K562 (cell line): ENCODE data around the gene IDUA. TPM values are rescaled to one million over a fixed set of nuclear protein-coding genes. Genes with fewer than 3 reads are reported as not detected.
A peak's percentile ranks its signal among the peaks of the same experiment; 100 is the strongest.

ENCODE experiments used
- ATF4 ChIP-seq: fragments of 450-650 bp; formaldehyde crosslinking; IDR thresholded peaks from 2 replicates; pipeline ENCODE4 v1.4.0; 2022; ENCODE audit warnings: mild to moderate bottlenecking, moderate library complexity
- HNRNPLL ChIP-seq: fragments of 200-400 bp; formaldehyde crosslinking; IDR thresholded peaks from 2 replicates; pipeline ENCODE4 v1.6.1; 2017; ENCODE audit warnings: low read length, low read depth, mild to moderate bottlenecking; ENCODE audit not compliant: poor library complexity, severe bottlenecking
- RREB1 ChIP-seq: fragments of 250-450 bp; sonication (Bioruptor Pico); IDR thresholded peaks from 2 replicates; pipeline ENCODE4 v1.4.0; 2020
- SOX6 ChIP-seq: fragments of 450-650 bp; IDR thresholded peaks from 2 replicates; pipeline ENCODE4 v1.6.1; 2014; ENCODE audit warnings: mild to moderate bottlenecking
- STAT5A ChIP-seq: IDR thresholded peaks from 2 replicates; pipeline ENCODE4 v1.6.1; 2012; ENCODE audit warnings: low read length, inconsistent platforms, borderline replicate concordance
- XRCC5 ChIP-seq: fragments of 200-400 bp; formaldehyde crosslinking; IDR thresholded peaks from 2 replicates; pipeline ENCODE4 v1.6.1; 2017; ENCODE audit warnings: low read depth, mild to moderate bottlenecking, low read length
- ZBTB9 ChIP-seq: fragments of 450-650 bp; formaldehyde crosslinking; IDR thresholded peaks from 2 replicates; pipeline ENCODE4 v1.4.0; 2020; ENCODE audit warnings: mild to moderate bottlenecking, moderate library complexity
- ZNF511 ChIP-seq: sonication (generic); formaldehyde crosslinking; IDR thresholded peaks from 2 replicates; pipeline ENCODE4 v1.8.0; 2022; ENCODE audit warnings: mild to moderate bottlenecking, missing genetic modification reagents
- polyA plus RNA-seq, 8 experiments: library from polyadenylated mRNA; depleted of rRNA in 4 of 8; stranded (reverse) in 5 of 8; unstranded in 3 of 8; fragments of >200 nt; fragmentation: Nextera tagmentation in 2 of 8; fragmentation: Illumina TruSeq in 1 of 8; extraction: Ambion mirVana in 2 of 8; extraction: Trizol in 1 of 8; gene quantifications; 2 replicates each; pipeline versions ENCODE4 v1.2.1 to v1.2.3, GENCODE V29; 2011 to 2014; ENCODE audit warnings: inconsistent platforms in 1 of 8, missing spikeins in 1 of 8
- total RNA-seq, 7 experiments: library from RNA; depleted of rRNA in 6 of 7; stranded (reverse); fragments of >200 nt in 6 of 7; fragmentation: Illumina TruSeq in 2 of 7; extraction: Trizol in 2 of 7; gene quantifications; 2 replicates each; pipeline versions ENCODE4 v1.2.1 to v1.2.3, GENCODE V29; 2011 to 2021; ENCODE audit warnings: low replicate concordance in 1 of 7
- TF ChIP-seq, protein P1 (sequence below): fragments of 450-650 bp; IDR thresholded peaks from 2 replicates; pipeline ENCODE4 v1.6.1; 2018; ENCODE audit warnings: mild to moderate bottlenecking, low read depth; ENCODE audit not compliant: partially characterized antibody
- TF ChIP-seq, protein P2 (sequence below): fragments of 250-450 bp; sonication (Bioruptor Pico); IDR thresholded peaks from 2 replicates; pipeline ENCODE4 v1.5.0; 2020; ENCODE audit warnings: mild to moderate bottlenecking

The IDUA gene
- total and polyA plus RNA-seq, 9 of the 15 experiments (the other 6 are each of a cell fraction or from before 2014, with no cell fraction given), result 0.04 to 16.1 (median 1.2) TPM

- TF ChIP-seq RREB1 (CRISPR knock-in tag) (no peak), ATF4 (CRISPR knock-in tag) (no peak), HNRNPLL (no peak), XRCC5 (no peak), ZBTB9 (CRISPR knock-in tag) (no peak), STAT5A (no peak), SOX6 (peak; percentile 56), ZNF511 (CRISPR knock-in tag) (no peak)
- TF ChIP-seq, protein P1, sequence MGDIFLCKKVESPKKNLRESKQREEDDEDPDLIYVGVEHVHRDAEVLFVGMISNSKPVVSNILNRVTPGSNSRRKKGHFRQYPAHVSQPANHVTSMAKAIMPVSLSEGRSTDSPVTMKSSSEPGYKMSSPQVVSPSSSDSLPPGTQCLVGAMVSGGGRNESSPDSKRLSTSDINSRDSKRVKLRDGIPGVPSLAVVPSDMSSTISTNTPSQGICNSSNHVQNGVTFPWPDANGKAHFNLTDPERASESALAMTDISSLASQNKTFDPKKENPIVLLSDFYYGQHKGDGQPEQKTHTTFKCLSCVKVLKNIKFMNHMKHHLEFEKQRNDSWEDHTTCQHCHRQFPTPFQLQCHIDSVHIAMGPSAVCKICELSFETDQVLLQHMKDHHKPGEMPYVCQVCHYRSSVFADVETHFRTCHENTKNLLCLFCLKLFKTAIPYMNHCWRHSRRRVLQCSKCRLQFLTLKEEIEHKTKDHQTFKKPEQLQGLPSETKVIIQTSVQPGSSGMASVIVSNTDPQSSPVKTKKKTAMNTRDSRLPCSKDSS, result no peak
- TF ChIP-seq, protein P2, sequence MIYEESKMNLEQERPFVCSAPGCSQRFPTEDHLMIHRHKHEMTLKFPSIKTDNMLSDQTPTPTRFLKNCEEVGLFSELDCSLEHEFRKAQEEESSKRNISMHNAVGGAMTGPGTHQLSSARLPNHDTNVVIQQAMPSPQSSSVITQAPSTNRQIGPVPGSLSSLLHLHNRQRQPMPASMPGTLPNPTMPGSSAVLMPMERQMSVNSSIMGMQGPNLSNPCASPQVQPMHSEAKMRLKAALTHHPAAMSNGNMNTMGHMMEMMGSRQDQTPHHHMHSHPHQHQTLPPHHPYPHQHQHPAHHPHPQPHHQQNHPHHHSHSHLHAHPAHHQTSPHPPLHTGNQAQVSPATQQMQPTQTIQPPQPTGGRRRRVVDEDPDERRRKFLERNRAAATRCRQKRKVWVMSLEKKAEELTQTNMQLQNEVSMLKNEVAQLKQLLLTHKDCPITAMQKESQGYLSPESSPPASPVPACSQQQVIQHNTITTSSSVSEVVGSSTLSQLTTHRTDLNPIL (CRISPR knock-in tag), result no peak
Measured at GRCh38 chr4:985123-985830, 1.6 kb upstream of the IDUA start (continued).
